HG02763 (cell line): Measurements from ENCODE around the gene KIRREL2.
"Not testable (repeated sequence)": the region's sequence is repeated elsewhere in the genome, so short reads cannot be mapped to it uniquely, and the experiment has no call there.

Experiments used
- ATAC-seq: cut with Tn5 transposase; IDR thresholded peaks from one replicate; pipeline ENCODE4 v1.9.1; 2021; ENCODE audit warnings: mild to moderate bottlenecking, moderate library complexity; ENCODE audit not compliant: unreplicated experiment

The KIRREL2 gene

DNA sequence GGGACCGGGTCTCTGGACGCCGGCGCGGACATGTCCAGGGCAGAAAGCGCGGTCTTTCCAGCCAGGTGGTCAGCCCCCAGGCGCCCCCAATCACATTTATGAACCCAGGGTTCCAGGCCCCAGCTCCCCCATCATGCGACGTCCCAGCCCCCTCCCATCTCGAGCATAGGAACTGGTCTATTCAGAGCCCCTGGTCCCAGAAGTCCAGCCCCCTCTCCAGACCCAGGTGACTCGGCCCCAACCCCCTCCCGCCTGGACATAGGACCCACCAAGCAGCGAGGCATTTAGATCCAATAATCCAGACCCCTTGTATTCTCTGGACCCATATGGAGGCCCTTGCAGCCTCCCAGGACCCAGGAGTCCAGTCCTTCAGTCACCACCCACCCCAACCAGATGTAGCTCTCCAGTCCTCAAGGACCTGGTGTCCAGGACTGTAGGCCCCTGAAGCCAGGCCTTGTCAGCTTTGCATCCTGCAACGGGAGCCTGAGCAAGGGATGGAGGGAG is 12.2 kb downstream of the KIRREL2 start:
- no peak for ATAC-seq

DNA sequence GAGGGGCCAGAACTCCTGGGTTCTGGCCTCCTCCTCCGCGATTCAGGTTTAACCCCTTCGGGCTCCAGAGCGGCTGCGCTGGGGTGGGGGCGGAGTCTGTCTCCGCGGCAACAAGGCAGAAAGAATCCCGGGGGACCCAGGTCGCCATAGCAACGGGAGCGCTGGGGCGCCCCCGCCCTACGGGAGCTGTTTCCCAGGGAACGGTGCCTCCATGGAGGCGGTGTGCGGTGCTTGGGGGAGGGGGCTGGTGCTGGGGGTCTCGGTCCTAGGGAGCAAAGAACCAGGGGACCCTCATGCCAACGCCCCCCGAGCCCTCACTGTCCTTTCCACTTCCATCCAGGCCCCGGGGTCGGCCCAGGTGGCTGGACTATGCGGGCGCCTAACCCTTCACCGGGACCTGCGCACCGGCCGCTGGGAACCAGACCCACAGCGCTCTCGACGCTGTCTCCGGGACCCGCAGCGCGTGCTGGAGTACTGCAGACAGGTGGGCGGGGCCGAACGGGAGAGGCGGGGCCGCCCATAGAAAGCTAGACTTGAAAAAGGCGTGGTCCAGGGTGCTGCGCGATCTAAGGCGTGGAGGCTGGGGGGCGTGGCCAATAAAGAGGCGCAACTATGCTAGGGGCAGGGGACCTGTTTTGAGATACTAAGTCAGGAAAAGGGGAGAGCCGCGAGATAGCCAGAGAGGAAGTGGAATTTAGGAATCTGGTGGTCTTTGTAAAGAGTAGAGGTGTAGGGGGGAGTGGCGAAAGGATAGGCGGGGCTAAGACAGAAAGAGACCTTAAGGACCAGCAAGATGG is 12.8 kb downstream of the KIRREL2 start:
- no peak for ATAC-seq

DNA sequence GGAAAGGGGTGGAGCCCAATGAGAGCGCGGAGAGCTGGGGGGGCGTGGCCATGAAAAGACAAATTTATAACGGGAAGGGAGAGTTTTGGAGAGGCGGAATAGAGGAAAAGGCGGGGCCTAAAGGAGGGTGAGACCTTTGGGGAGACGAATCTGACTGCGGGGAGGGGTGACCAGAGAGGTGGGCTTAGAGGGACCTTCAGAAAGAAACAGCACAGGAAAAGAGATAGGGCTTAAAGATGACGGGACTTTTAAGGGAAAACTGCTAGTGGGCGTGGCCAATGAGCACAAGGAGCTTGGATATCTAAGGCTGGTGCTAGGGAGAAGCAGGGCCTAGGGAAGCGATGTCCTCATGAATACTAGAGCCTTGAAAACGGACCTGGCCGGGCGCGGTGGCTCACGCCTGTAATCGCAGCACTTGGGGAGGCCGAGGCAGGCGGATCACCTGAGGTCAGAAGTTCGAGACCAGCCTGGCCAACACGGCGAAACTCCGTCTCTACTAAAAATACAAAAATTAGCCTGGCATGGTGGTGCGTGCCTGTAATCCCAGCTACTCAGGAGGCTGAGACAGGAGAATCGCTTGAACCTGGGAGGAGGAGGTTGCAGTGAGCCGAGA is 13.5 kb downstream of the KIRREL2 start:
- ATAC-seq: not testable (repeated sequence)

DNA sequence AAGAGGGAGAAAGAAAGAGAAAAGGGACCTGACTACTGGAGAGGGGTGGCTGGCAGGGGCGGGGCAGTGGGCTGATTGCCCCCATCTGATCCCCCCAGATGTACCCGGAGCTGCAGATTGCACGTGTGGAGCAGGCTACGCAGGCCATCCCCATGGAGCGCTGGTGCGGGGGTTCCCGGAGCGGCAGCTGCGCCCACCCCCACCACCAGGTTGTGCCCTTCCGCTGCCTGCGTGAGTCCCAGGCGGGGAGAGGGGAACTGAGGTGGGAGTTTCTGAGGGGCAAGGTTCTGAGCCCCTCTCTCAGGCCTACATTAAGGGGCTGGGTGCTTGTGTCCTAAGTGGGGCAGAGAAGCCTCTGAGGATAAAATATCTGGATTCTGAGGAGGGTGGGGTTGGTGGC is 14.1 kb downstream of the KIRREL2 start:
- ATAC-seq: no peak

DNA sequence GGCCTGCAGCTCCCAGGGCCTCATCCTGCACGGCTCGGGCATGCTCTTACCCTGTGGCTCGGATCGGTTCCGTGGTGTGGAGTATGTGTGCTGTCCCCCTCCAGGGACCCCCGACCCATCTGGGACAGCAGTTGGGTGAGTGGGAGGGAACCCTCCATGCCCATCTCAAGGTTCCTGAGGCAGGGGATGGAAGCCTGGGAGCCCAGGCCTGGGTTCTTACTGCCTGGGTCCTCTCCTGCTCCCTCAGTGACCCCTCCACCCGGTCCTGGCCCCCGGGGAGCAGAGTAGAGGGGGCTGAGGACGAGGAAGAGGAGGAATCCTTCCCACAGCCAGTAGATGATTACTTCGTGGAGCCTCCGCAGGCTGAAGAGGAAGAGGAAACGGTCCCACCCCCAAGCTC is 14.9 kb downstream of the KIRREL2 start:
- no peak for ATAC-seq

DNA sequence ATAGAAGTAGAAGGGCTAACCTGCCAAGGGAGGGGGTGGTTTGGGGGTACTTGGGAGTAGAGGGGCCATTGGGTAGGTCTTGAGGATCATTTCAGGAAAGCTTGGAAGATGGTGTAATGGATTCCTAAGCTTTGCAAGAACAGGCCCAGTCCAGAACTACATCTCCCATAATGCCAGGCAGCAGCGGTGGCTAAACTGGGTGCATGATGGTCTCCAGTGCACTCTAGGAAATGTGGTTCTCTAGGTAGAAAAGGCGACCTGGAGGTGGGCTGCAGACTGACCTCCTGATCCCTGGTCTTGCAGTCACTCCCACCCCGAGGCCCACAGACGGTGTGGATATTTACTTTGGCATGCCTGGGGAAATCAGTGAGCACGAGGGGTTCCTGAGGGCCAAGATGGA is 15.5 kb downstream of the KIRREL2 start:
- no peak for ATAC-seq

DNA sequence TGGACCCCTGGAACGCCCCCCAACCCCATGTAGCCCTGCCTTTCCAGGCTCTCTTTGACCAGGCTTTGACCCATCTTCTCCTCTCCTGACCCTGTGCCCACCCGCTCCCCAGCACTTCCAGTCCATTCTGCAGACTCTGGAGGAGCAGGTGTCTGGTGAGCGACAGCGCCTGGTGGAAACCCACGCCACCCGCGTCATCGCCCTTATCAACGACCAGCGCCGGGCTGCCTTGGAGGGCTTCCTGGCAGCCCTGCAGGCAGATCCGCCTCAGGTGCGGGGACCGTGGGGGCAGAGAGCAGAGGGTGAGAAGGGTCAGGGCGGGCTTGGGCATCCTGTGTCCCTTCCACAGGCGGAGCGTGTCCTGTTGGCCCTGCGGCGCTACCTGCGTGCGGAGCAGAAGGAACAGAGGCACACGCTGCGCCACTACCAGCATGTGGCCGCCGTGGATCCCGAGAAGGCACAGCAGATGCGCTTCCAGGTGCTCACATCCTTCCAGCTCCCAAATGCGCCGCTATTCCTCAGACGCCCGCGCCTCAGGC is 17.8 kb downstream of the KIRREL2 start:
- ATAC-seq: no peak

DNA sequence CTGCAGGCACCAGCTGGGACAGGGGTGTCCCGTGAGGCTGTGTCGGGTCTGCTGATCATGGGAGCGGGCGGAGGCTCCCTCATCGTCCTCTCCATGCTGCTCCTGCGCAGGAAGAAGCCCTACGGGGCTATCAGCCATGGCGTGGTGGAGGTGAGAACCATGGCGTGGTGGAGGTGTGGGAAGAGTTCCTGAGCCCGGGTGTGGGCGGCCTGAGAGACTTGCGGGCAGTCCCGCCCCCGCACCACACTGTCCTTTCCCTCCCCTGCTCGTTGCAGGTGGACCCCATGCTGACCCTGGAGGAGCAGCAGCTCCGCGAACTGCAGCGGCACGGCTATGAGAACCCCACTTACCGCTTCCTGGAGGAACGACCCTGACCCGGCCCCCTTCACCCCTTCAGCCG is 22.4 kb downstream of the KIRREL2 start:
- no peak for ATAC-seq

DNA sequence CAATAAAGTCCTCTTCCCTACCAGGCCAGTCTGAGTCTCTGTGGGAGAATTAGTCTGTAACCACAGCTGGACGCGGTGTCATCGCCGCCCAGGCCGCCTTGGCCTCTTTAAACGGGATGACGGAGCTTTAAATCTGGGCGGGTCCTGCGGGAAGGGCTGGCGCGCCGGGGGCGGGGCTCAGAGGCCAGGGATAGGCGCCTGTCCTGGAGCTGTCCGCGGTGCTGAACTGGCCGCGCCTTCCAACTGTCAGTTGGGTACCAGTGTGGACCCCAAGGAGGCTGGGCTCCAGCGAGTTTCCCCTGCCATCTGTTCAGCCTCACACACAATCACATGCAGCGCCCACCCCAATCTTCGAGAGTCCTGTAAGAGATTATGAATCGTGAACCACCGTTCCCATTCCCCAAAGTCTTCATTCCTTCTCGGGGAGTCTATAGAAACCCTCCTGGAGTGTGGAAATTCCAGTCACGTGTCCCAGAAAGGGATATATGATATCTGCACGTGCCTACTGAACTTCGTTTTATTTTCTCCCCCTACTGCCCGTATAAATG is 23.1 kb downstream of the KIRREL2 start:
- no peak for ATAC-seq

DNA sequence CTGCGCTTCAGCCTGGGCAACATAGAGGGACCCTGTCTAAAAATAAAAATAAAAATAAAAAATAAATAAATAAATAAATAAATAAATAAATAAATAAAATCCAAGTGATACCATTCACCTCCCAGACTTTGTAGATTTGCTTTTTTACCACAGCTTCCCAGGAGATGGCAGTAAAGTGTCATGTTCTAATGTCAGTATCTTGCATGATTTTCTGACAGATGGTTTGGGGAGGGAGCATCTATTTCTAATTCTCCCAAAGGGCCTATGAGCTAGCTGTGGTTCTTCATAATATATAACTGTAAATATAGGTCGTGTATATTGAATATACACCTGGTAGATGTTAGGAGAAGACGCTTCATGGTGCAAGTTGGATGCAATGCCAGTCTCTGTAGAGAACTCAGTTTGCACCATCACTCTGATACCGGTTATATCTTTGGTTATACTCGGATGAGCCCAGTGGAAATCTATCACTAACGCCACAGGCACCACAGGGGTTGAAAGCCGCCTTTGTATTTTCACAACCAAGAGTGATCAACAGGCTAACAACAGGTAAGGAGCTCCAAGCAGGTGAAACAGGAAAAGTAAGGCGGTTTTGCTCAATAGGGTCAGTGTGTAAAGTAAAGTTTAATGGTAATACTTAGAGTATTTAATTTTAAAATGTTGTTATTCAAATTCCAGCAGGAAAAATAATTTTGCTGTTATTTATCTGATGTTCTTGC is 25.6 kb downstream of the KIRREL2 start:
- ATAC-seq: no peak

DNA sequence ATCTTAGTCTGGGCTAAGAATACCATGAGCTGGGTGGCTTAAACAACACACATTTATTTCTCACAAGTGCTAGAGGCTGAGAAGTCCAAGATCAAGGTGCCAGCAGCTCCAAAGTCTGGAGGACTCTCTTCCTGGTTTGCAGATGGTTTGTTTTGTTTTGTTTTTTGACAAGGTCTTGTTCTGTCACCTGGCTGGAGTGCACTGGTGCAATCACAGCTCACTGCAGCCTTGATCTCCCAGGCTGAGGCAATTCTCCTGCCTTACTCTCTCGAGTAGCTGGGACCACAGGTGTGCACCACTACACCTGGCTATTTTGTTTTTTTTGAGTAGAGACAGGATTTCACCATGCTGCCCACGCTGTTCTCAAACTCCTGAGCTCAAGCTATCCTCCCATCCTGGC is 27.2 kb downstream of the KIRREL2 start:
- ATAC-seq: no peak

DNA sequence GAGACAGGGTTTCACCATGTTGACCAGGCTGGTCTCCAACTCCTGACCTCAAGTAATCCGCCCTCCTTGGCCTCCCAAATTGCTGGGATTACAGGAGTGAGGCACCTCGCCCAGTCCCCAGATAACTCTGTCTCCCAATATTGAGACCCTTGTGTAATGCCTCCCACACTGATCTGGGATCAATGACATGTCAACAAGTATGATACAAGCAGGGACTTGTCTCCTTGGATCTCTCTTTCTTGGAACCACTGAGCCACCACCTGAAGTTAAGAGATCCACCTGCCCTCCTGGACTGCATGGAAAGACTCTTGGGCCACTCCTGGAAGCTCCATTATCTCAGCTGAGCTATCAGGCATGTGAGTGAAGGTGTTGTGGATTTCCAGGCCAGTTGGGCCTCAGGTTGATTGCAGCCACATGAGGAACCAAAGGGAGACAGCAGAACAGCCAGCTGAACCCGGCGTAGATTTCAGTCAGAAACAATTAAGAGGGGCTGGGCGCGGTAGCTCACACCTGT is 28.6 kb downstream of the KIRREL2 start:
- ATAC-seq: no peak

DNA sequence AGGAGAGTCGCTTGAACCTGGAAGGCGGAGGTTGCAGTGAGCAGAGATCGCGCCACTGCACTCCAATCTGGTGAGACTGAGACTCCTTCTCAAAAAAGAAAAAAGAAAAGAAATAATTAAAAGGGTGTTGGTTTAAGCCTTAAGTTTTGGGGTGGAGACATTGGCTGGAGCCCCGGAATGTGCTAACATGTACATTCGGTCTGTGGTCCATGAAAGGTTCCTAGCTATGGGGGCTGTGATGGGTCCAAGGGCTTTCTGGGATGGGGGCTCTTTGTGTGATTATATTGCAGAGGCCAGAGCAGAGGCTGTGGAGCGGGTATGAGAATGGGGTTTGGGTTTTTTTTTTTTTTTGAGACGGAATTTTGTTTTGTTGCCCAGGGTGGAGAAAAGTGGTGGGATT is 29.2 kb downstream of the KIRREL2 start:
- ATAC-seq: no peak

DNA sequence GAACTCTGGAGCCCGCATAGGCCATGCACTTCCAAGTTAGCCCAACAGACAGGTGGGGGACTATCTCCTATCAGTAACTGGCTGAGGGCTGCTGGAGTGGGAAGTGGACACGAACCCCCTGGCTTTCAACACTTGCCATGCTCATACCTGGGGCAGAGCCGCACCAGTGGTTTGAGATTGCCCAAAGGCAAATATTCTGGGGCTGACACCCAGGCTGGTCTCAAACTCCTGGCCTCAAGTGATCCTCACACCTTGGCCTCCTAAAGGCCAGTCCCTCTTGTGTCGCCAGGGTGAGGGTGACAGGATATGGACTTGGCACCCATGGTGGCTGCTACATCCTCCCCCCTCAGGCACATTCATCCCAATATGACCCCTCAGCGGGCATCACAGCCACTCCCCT is 30.5 kb downstream of the KIRREL2 start:
- no peak for ATAC-seq

DNA sequence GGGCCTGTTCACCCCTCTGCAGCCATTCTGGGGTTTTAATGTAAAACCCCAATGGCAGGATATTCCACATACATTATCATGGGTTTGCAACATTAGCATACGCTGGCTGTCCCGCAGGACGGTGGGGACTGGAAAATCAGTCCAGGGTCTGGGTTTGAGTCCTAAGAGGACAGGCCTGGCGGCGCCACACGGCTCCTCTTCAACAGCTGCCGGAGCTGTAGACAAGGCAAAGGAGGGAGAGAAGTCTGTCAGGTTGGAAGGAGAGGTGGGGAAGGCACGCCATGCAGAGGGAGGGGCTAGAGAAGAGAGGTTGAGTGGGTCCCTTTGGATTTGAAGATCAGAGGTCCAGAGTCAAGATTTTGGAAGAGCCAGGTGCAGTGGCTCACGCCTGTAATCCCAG is 31.7 kb downstream of the KIRREL2 start:
- no peak for ATAC-seq

DNA sequence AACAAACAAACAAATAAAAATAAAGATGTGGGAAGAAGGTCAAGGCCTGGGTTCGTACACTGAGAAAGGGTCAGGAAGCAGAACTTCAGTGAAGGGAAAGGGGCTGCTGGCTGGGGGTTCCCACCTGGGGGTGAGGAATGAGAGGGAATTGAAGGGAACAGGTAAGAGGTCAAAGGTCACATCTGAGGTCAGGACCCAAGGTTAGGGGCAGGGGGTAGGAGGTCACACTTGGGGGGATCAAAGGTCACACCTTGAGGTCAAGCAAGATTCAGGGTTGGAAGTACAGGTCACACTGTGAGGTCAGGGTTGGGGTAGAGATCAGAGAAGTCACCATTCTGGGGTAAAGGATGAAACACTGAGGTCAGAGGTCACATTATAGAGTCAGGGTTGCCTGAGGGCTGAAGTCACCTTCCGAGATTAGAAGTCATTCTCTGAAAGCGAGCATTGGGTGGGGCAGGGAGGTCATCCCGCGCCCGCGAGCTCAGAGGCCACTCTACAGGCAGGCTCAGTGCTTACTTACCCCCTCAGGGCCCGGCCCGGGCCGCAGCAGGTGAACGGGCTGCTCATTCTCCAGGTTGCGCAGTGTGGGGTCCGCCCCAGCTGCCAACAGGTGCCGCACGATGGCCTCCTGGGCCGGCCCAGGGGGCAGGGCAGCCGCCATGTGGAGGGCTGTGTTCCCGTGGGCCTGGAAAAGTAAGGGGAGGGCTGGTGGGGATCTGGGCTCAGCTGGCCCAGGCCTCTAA is 32.8 kb downstream of the KIRREL2 start:
- ATAC-seq: no peak

DNA sequence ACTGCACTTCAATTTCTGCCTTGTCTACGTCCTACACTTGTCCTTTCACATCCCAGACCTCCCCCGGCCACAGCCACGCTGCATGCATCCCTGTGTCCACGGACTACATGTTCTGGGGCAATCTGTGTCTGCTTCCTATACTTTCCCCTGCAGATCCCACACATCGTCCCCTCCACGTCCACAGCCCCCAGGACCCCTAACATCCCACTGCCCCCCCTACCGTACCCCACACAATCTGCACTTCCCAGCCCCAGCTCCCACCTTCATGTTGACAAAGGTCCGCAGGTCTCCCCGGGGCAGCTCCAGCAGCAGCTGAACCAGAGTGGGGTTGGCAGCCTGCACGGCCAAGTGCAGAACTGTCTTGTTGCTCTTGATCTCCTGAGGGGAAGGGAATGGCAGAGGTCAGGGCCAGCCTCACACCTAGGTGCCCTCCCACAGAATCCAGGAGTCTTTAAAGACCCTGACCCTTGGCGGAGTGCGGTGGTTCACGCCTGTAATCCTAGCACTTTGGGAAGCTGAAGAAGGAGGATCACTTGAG is 33.5 kb downstream of the KIRREL2 start:
- no peak for ATAC-seq

DNA sequence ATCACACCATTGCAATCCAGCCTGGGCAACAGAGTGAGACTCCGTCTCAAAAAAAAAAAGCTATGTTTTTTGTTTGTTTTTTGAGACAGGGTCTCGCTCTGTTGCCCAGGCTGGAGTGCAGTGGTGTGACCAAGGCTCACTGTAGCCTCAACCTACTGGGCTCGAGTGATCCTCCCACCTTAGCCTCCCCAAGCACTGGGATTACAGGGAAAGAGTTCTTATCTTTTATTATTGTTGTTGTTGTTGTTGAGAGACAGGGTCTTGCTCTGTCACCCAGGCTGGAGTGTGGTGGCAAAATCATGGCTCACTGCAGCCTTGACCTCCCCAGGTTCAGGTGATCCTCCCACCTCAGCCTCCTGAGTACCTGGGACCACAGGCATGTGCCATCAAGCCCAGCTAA is 35.1 kb downstream of the KIRREL2 start:
- not testable (repeated sequence) for ATAC-seq

DNA sequence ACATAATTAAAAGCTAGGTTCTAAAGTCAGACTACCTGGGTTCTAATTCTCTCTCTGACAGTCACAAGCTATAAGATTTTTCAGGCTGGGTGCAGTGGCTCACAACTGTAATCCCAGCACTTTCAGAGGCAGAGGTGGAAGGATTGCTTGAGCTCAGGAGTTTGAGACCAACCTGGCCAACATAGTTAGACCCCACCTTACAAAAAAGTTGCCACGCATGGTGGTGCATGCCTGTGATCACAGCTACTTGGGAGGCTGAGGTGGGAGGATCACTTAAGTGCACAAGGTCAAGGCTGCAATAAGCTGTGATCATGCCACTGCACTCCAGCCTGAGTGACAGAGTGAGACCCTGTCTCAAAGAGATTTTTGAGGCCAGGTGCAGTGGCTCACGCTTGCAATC is 37.6 kb downstream of the KIRREL2 start:
- no peak for ATAC-seq
